H1 (cell line): Measurements from ENCODE around the gene MYO15B. TPM values are rescaled to one million over a fixed set of nuclear protein-coding genes. Genes with fewer than 3 reads are reported as not detected.

Experiments used
- CTCF ChIA-PET: fragments of 300-600 bp; sonication (Branson Sonifier 250); formaldehyde crosslinking; loops from one replicate; lab custom pipeline; 2021; ENCODE audit not compliant: partially characterized antibody; lab: Charles Lee
- POLR2A ChIA-PET: fragments of 300-600 bp; sonication (Branson Sonifier 250); formaldehyde crosslinking; loops from one replicate; lab custom pipeline; 2021; ENCODE audit warnings: inconsistent platforms; ENCODE audit not compliant: partially characterized antibody; lab: Charles Lee
- DNase-seq, 2 experiments: peaks; one replicate each; pipeline versions ENCODE4 v3.0.0 to v3.0.0-alpha.2; 2010 to 2022; ENCODE audit warnings: low spot score in 2 of 2, low read depth in 1 of 2, mixed read lengths in 1 of 2
- FAIRE-seq: peaks from 2 replicates; lab custom pipeline; 2011; peaks lifted over from hg19 to GRCh38; lab: Jason Lieb, UNC
- H2AFZ ChIP-seq: 2 replicates; pipeline ENCODE4 v1.8.1; 2012; ENCODE audit warnings: low read length, inconsistent platforms
- H2AK5ac ChIP-seq: 2 replicates; pipeline ENCODE4 v1.6.1; 2013; ENCODE audit warnings: low read depth, low read length
- H2BK120ac ChIP-seq: replicated peaks from 2 replicates; pipeline ENCODE3; 2013; ENCODE audit warnings: low read depth, low read length, inconsistent platforms
- H2BK12ac ChIP-seq: 2 replicates; pipeline ENCODE4 v1.6.1; 2013; ENCODE audit warnings: low read depth, low read length
- H2BK15ac ChIP-seq: 2 replicates; pipeline ENCODE4 v1.6.1; 2013; ENCODE audit warnings: low read length
- H2BK20ac ChIP-seq: 2 replicates; pipeline ENCODE4 v1.6.1; 2013; ENCODE audit warnings: low read length
- H2BK5ac ChIP-seq: 2 replicates; pipeline ENCODE4 v1.6.1; 2013; ENCODE audit warnings: low read depth, low read length
- H3K14ac ChIP-seq: 2 replicates; pipeline ENCODE4 v1.6.1; 2013; ENCODE audit warnings: inconsistent platforms; ENCODE audit not compliant: insufficient read length
- H3K18ac ChIP-seq: 2 replicates; pipeline ENCODE4 v1.6.1; 2013; ENCODE audit warnings: low read length; ENCODE audit errors: extremely low read depth
- H3K23ac ChIP-seq: 2 replicates; pipeline ENCODE4 v1.6.1; 2013; ENCODE audit warnings: inconsistent platforms; ENCODE audit not compliant: insufficient read length
- H3K23me2 ChIP-seq: 2 replicates; pipeline ENCODE4 v1.6.1; 2013; ENCODE audit warnings: low read depth, low read length
- H3K27ac ChIP-seq: 2 replicates; pipeline ENCODE4 v1.6.1; 2011; ENCODE audit warnings: low read depth, low read length, inconsistent platforms
- H3K27me3 ChIP-seq, 4 experiments: replicated peaks in 1 of 4; 1 replicate in 1 of 4; 2 replicates in 3 of 4; pipeline versions ENCODE4 v1.6.1 to v1.8.1; 2011 to 2013; ENCODE audit warnings: low read length in 3 of 4, mild to moderate bottlenecking in 3 of 4, inconsistent platforms in 2 of 4, mixed read lengths in 2 of 4, moderate library complexity in 1 of 4; ENCODE audit not compliant: control insufficient read depth in 3 of 4, insufficient read depth in 3 of 4; ENCODE audit errors: extremely low read depth in 1 of 4
- H3K36me3 ChIP-seq, 4 experiments: 2 replicates each; pipeline versions ENCODE4 v1.6.1 to v1.8.1; 2011 to 2013; ENCODE audit warnings: mild to moderate bottlenecking in 4 of 4, low read length in 3 of 4, moderate library complexity in 2 of 4, control low read depth in 1 of 4, inconsistent platforms in 1 of 4; ENCODE audit not compliant: insufficient read depth in 4 of 4, control insufficient read depth in 2 of 4
- H3K4ac ChIP-seq: replicated peaks from 2 replicates; pipeline ENCODE3; 2013; ENCODE audit warnings: low read length, low read depth, mixed read lengths, inconsistent platforms; ENCODE audit not compliant: insufficient read length
- H3K4me1 ChIP-seq, 4 experiments: replicated peaks in 1 of 4; 1 replicate in 1 of 4; 2 replicates in 3 of 4; pipeline versions ENCODE4 v1.6.1 to v1.8.1; 2011 to 2013; ENCODE audit warnings: low read length in 3 of 4, inconsistent platforms in 2 of 4, mixed read lengths in 1 of 4; ENCODE audit not compliant: insufficient read depth in 4 of 4, control insufficient read depth in 3 of 4
- H3K4me2 ChIP-seq, 2 experiments: 2 replicates each; pipeline versions ENCODE4 v1.6.1 to v1.8.1; 2011 to 2013; ENCODE audit warnings: low read depth in 2 of 2, low read length in 2 of 2, control low read depth in 1 of 2, inconsistent platforms in 1 of 2, mild to moderate bottlenecking in 1 of 2; ENCODE audit not compliant: insufficient read depth in 1 of 2
- H3K4me3 ChIP-seq, 4 experiments: fragments of 200-600, 300-600 bp in 1 of 4; sonication (generic), shearing (Covaris generic), sonication (Bioruptor Twin) in 1 of 4; 2 replicates each; pipeline versions ENCODE4 v1.5.1 to v1.8.1; 2011 to 2016; ENCODE audit warnings: low read length in 4 of 4, low read depth in 3 of 4, control low read depth in 2 of 4, inconsistent platforms in 2 of 4, mild to moderate bottlenecking in 2 of 4, mixed read lengths in 1 of 4, moderate library complexity in 1 of 4; ENCODE audit not compliant: insufficient read depth in 2 of 4; ENCODE audit errors: extremely low read depth in 1 of 4
- H3K56ac ChIP-seq: replicated peaks from 2 replicates; pipeline ENCODE3; 2013; ENCODE audit warnings: low read depth, mild to moderate bottlenecking, mixed read lengths, low read length, inconsistent platforms; ENCODE audit not compliant: insufficient read length
- H3K79me1 ChIP-seq: 2 replicates; pipeline ENCODE4 v1.6.1; 2013; ENCODE audit warnings: low read depth, low read length, control low read depth
- H3K79me2 ChIP-seq, 2 experiments: 2 replicates each; pipeline versions ENCODE4 v1.6.1 to v1.8.1; 2012 to 2013; ENCODE audit warnings: low read length in 2 of 2, mild to moderate bottlenecking in 2 of 2, inconsistent platforms in 1 of 2; ENCODE audit not compliant: insufficient read depth in 2 of 2, control insufficient read depth in 1 of 2
- H3K9ac ChIP-seq, 4 experiments: replicated peaks in 1 of 4; 1 replicate in 1 of 4; 2 replicates in 3 of 4; pipeline versions ENCODE4 v1.6.1 to v1.8.1; 2011 to 2013; ENCODE audit warnings: low read depth in 3 of 4, low read length in 3 of 4, control low read depth in 2 of 4, mild to moderate bottlenecking in 2 of 4, moderate library complexity in 2 of 4, inconsistent platforms in 1 of 4; ENCODE audit errors: extremely low read depth in 1 of 4
- H3K9me3 ChIP-seq, 2 experiments: 2 replicates each; pipeline versions ENCODE4 v1.6.1 to v1.8.1; 2012 to 2013; ENCODE audit warnings: mild to moderate bottlenecking in 2 of 2, moderate library complexity in 2 of 2, control low read depth in 1 of 2, inconsistent platforms in 1 of 2, low read depth in 1 of 2, low read length in 1 of 2, mixed read lengths in 1 of 2; ENCODE audit not compliant: insufficient read depth in 2 of 2
- H4K20me1 ChIP-seq, 2 experiments: replicated peaks in 1 of 2; 2 replicates each; pipeline versions ENCODE3 to v1.8.1; 2011 to 2013; ENCODE audit warnings: inconsistent platforms in 2 of 2, low read length in 2 of 2, mild to moderate bottlenecking in 1 of 2; ENCODE audit not compliant: insufficient read depth in 2 of 2, control insufficient read depth in 1 of 2
- H4K5ac ChIP-seq: 2 replicates; pipeline ENCODE4 v1.6.1; 2013; ENCODE audit warnings: low read length, low read depth, mixed read lengths, inconsistent platforms; ENCODE audit not compliant: insufficient read length
- H4K8ac ChIP-seq: 2 replicates; pipeline ENCODE4 v1.8.0; 2013; ENCODE audit warnings: mild to moderate bottlenecking, moderate library complexity, low read length, inconsistent platforms; ENCODE audit not compliant: insufficient read depth; ENCODE audit errors: extremely low read depth
- H4K91ac ChIP-seq: replicated peaks from 2 replicates; pipeline ENCODE3; 2013; ENCODE audit warnings: low read length, mixed read lengths, inconsistent platforms; ENCODE audit not compliant: insufficient read length
- ASH2L ChIP-seq: fragments of 200-600, 300-600 bp; sonication (generic); IDR thresholded peaks from one replicate; pipeline ENCODE4 v1.7.1; 2017; ENCODE audit warnings: low read length
- ATF3 ChIP-seq: IDR thresholded peaks from 2 replicates; pipeline ENCODE4 v1.6.1; 2011; ENCODE audit warnings: low read depth, mild to moderate bottlenecking, low read length; ENCODE audit not compliant: insufficient read depth
- BACH1 ChIP-seq: IDR thresholded peaks from 2 replicates; pipeline ENCODE4 v1.6.1; 2012; ENCODE audit warnings: low read length, improper control_type of control experiment
- BRCA1 ChIP-seq: IDR thresholded peaks from 2 replicates; pipeline ENCODE4 v1.6.1; 2012; ENCODE audit warnings: low read depth, low read length, improper control_type of control experiment
- CTBP2 ChIP-seq: IDR thresholded peaks from 2 replicates; pipeline ENCODE4 v1.7.0; 2011; ENCODE audit warnings: borderline replicate concordance, mild to moderate bottlenecking, moderate library complexity, mixed read lengths, low read length; ENCODE audit not compliant: insufficient read depth, insufficient read length
- MAFK ChIP-seq: IDR thresholded peaks from 2 replicates; pipeline ENCODE4 v1.6.1; 2012; ENCODE audit warnings: low read depth, mild to moderate bottlenecking, improper control_type of control experiment, low read length
- NANOG ChIP-seq: IDR thresholded peaks from 2 replicates; pipeline ENCODE4 v1.6.1; 2011; ENCODE audit warnings: low read length, low read depth, mild to moderate bottlenecking, inconsistent platforms; ENCODE audit not compliant: insufficient read depth, poor library complexity, severe bottlenecking
- NRF1 ChIP-seq: IDR thresholded peaks from 2 replicates; pipeline ENCODE4 v1.6.1; 2011; ENCODE audit warnings: mild to moderate bottlenecking, low read depth, low read length, improper control_type of control experiment
- RBBP5 ChIP-seq: IDR thresholded peaks from 2 replicates; pipeline ENCODE4 v1.7.1; 2012; ENCODE audit warnings: low read depth, mild to moderate bottlenecking, inconsistent platforms, low read length, moderate library complexity, borderline replicate concordance
- SIRT6 ChIP-seq: IDR thresholded peaks from one replicate; pipeline ENCODE4 v1.7.1; 2012; ENCODE audit warnings: low read length, inconsistent platforms
- TAF7 ChIP-seq: optimal IDR thresholded peaks from 2 replicates; pipeline ENCODE3; 2011; ENCODE audit warnings: low read depth, mild to moderate bottlenecking, inconsistent platforms, low read length, moderate library complexity, borderline replicate concordance
- ZNF274 ChIP-seq: IDR thresholded peaks from 2 replicates; pipeline ENCODE4 v1.7.0; 2012; ENCODE audit warnings: low read length, borderline replicate concordance; ENCODE audit errors: extremely low read depth
- WGBS, 2 experiments: shearing (Covaris generic) in 1 of 2; methylation state at CpG; one replicate each; pipeline versions ENCODE4 v1.1.6 to v1.1.7; 2013 to 2015; ENCODE audit warnings: low lambda C conversion rate in 2 of 2, mixed read lengths in 2 of 2, inconsistent platforms in 1 of 2, low coverage in 1 of 2, missing lambda C conversion rate in 1 of 2; ENCODE audit not compliant: insufficient replicate concordance in 2 of 2, insufficient coverage in 1 of 2, insufficient read length in 1 of 2; ENCODE audit errors: extremely low coverage in 1 of 2, missing lambda C conversion rate in 1 of 2; 5-methylcytosine and 5-hydroxymethylcytosine counted together
- polyA plus RNA-seq, 7 experiments: library from polyadenylated mRNA; depleted of rRNA in 3 of 7; stranded (reverse) in 5 of 7; unstranded in 2 of 7; fragments of >200 nt in 5 of 7; fragments of 200-250 nt in 2 of 7; gene quantifications; 1 replicate in 5 of 7; 2 replicates in 1 of 7; 4 replicates in 1 of 7; pipeline versions ENCODE4 v1.2.1 to v1.2.3, GENCODE V29; 2011 to 2013; ENCODE audit warnings: missing spikeins in 2 of 7, mixed read lengths in 2 of 7
- total RNA-seq: library from RNA; stranded (reverse); fragmentation: NEBNext Ultra II Directional; extraction: Animal tissue kit (Norgen Biotek cat#: 25700); gene quantifications from 2 replicates; pipeline ENCODE4 v1.2.1, GENCODE V29; 2021

Gene MYO15B
- total and polyA plus RNA-seq, 2 of the 8 experiments (the other 6 are each of a cell fraction or from before 2014, with no cell fraction given), result 7.1 to 11.2 TPM

- Histone ChIP-seq H3K14ac (no peak overlapping the region), H3K4me3 (no peak overlapping the region), H3K9ac (no peak overlapping the region), H3K9me3 (no peaks in the 10 kb centered on the region), H3K79me2 (no peaks in the 10 kb centered on the region), H2AFZ (no peak overlapping the region), H4K20me1 (peaks cover 0 to 2% of the 10 kb centered on the region in 2 experiments), H2BK20ac (no peak overlapping the region), H3K27me3 (no peaks in the 10 kb centered on the region), H2AK5ac (no peak overlapping the region), H3K36me3 (no peaks in the 10 kb centered on the region), H3K27ac (no peak overlapping the region), H3K23me2 (no peaks in the 10 kb centered on the region), H2BK12ac (no peak overlapping the region), H3K56ac (no peak overlapping the region), H2BK5ac (no peak overlapping the region), H2BK120ac (no peak overlapping the region), H3K23ac (no peak overlapping the region), H4K5ac (no peak overlapping the region), H4K91ac (no peak overlapping the region), H4K8ac (no peak overlapping the region; the same call in 1 of the 2 replicates), H2BK15ac (no peak overlapping the region; the same call in 1 of the 2 replicates), H3K4me2 (no peak overlapping the region), H3K4ac (no peak overlapping the region), H3K79me1 (no peaks in the 10 kb centered on the region), H3K18ac (no peak overlapping the region), H3K4me1 (no peaks in the 10 kb centered on the region; a peak in 1 of 7 replicates)
- 87% methylated on average over 12 of the region's 12 CpGs; no CpG with 5 or more reads in 1 of the 2 experiments for WGBS, 2 experiments
- no peak for DNase-seq
- ChIA-PET CTCF (interaction anchor here (0.7 to 59.2 kb wide), 14 partner anchors 8 to 173 kb away, joined by 3 to 2200 read pairs (median 6); partner anchors contain the start of genes RECQL5, SAP30BP, SMIM5 and TMEM94), POLR2A (interaction anchor here (2.7 to 3.7 kb wide), 2 partner anchors 9 to 17 kb away, joined by 7 to 19 read pairs; no protein-coding TSS in a partner anchor)
- TF ChIP-seq RBBP5, result no peak
- TF ChIP-seq NANOG, result no peak
- no peak for TF ChIP-seq MAFK
- no peak for TF ChIP-seq CTBP2
- TF ChIP-seq TAF7, result no peak
- TF ChIP-seq ASH2L, result no peak
- TF ChIP-seq ZNF274, result no peak
- TF ChIP-seq BRCA1, result no peak
- no peak for TF ChIP-seq ATF3
- TF ChIP-seq SIRT6, result no peak
- TF ChIP-seq BACH1, result no peak
- TF ChIP-seq NRF1, result no peak
- no peak for FAIRE-seq
Measured at GRCh38 chr17:75602644-75603043, 15.0 kb downstream of the MYO15B start.
